Measurements from ENCODE around the gene RFX1.

DNA sequence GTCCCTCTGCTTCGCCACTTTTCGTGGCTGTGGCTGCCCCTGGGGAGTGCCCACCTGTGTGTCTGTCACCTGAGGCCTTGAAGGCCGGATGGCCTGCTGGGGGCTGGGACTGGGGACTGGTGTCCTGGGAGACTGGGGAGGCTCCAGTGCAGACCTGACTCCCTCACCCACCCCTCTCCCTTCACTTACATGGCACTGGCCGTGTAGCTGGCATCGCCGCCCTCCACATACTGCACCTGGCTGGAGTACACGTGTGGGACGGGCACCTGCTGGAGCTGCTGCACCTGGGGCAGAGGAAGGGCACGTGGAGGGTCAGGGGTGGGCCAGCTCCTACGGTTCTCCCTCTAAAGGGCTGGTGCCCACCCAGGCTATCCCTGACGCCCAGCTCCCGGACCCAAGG, 28.3 kb downstream of the RFX1 start:
- no peak for TF ChIP-seq POLR2AphosphoS5 (IDR thresholded peaks at IDR 0.05; ENCODE audit: low read depth, low read length)
- no peak for TF ChIP-seq PAX5 (IDR thresholded peaks at IDR 0.05; ENCODE audit: insufficient read depth, low read length, severe bottlenecking)
